PC-9 (cell line): Measurements from ENCODE around the gene SPATA4. TPM values are rescaled to one million over a fixed set of nuclear protein-coding genes. Genes with fewer than 3 reads are reported as not detected.

Experiments used
- BruUV-seq: library from RNA; stranded (reverse); fragments of 400-500 nt; replicated peaks from 2 replicates; lab custom pipeline; 2021; lab: Mats Ljungman, UMichigan
- CTCF ChIA-PET: fragments of 300-600 bp; sonication (Branson Sonifier 250); formaldehyde crosslinking; loops from one replicate; lab custom pipeline; 2022; ENCODE audit warnings: antibody characterized with exemption; lab: Charles Lee
- POLR2A ChIA-PET: fragments of 300-600 bp; sonication (Branson Sonifier 250); formaldehyde crosslinking; loops from one replicate; lab custom pipeline; 2022; ENCODE audit warnings: antibody characterized with exemption; ENCODE audit not compliant: unreplicated experiment; lab: Charles Lee
- DNase-seq, 2 experiments: peaks; one replicate each; pipeline versions ENCODE4 v3.0.0 to v3.0.0-alpha.2; 2015 to 2022; ENCODE audit warnings: mixed read lengths in 1 of 2
- H2AFZ ChIP-seq: fragments of 200-600 bp; sonication (generic); 2 replicates; pipeline ENCODE4 v1.8.1; 2017; ENCODE audit warnings: antibody characterized with exemption
- H3F3A ChIP-seq: fragments of 200-600 bp; sonication (generic); 2 replicates; pipeline ENCODE4 v1.8.1; 2017; ENCODE audit warnings: antibody characterized with exemption, mild to moderate bottlenecking, low read depth; ENCODE audit not compliant: insufficient read depth
- H3K27ac ChIP-seq: fragments of 200-600 bp; sonication (generic); 2 replicates; pipeline ENCODE4 v1.6.1; 2016; ENCODE audit warnings: mixed run types
- H3K27me3 ChIP-seq: fragments of 200-600 bp; sonication (generic); 2 replicates; pipeline ENCODE4 v1.6.1; 2016; ENCODE audit warnings: low read depth, mixed run types; ENCODE audit not compliant: insufficient read depth
- H3K36me3 ChIP-seq: fragments of 200-600 bp; sonication (generic); 2 replicates; pipeline ENCODE4 v1.6.1; 2016; ENCODE audit warnings: low read depth, mixed run types
- H3K4me1 ChIP-seq: fragments of 200-600 bp; sonication (generic); replicated peaks from 2 replicates; pipeline ENCODE4 v1.6.1; 2016; ENCODE audit warnings: mixed run types; ENCODE audit not compliant: insufficient read depth
- H3K4me2 ChIP-seq: fragments of 200-600 bp; sonication (generic); 2 replicates; pipeline ENCODE4 v1.6.1; 2017; ENCODE audit warnings: mixed run types
- H3K4me3 ChIP-seq: fragments of 200-600 bp; sonication (generic); 2 replicates; pipeline ENCODE4 v1.6.1; 2016; ENCODE audit warnings: mixed run types
- H3K79me2 ChIP-seq: fragments of 200-600 bp; sonication (generic); 2 replicates; pipeline ENCODE4 v1.6.1; 2017; ENCODE audit warnings: low read depth, mixed run types
- H3K9me2 ChIP-seq: fragments of 200-600 bp; sonication (generic); 2 replicates; pipeline ENCODE4 v1.8.1; 2017; ENCODE audit warnings: mild to moderate bottlenecking; ENCODE audit not compliant: insufficient read depth
- H3K9me3 ChIP-seq: fragments of 200-600 bp; sonication (generic); 2 replicates; pipeline ENCODE4 v1.8.1; 2016; ENCODE audit warnings: low read depth; ENCODE audit not compliant: insufficient read depth
- H4K20me1 ChIP-seq: fragments of 200-600 bp; sonication (generic); 2 replicates; pipeline ENCODE4 v1.8.1; 2017; ENCODE audit not compliant: insufficient read depth
- EZH2 ChIP-seq: fragments of 200-600 bp; sonication (generic); IDR thresholded peaks from 2 replicates; pipeline ENCODE4 v1.8.0; 2017; ENCODE audit warnings: antibody characterized with exemption, low read depth
- intact Hi-C: fragments of 100-400 bp; cut with micrococcal nuclease; formaldehyde crosslinking; loops from one replicate; pipeline ENCODE4 v1.10.0; 2022; ENCODE audit not compliant: unreplicated experiment
- total RNA-seq: library from RNA; stranded (reverse); gene quantifications from 2 replicates; pipeline ENCODE4 v1.2.3, GENCODE V29; 2021
- TF ChIP-seq, protein P1 (sequence below): fragments of 200-600 bp; sonication (generic); conservative IDR thresholded peaks from 2 replicates; pipeline ENCODE4 v1.6.1; 2017; ENCODE audit warnings: mixed run types, antibody characterized with exemption, mild to moderate bottlenecking, moderate library complexity

SPATA4 gene
- total RNA-seq, 1 experiment from 2014 or later = 1.1 TPM

DNA sequence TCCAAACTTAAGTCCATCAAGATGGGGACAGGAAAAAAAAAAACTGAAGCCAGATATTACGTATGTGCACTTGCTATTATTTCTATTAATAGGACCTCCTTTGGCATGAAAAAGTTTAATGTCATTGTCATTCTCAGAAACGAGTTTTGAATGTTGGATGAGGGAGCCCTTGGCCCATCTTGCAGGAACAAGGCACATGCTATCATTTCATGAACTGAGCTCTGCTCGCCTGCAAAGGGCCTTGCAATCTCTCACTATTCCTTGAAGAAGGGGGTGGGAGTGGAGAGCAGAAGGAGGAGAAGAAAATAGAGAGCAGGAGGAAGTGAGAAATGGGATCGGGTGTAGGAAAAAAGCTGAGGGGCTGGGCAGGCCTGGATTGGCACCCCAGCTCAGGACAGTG lies 34.3 kb upstream of the SPATA4 start:
- TF ChIP-seq, protein P1, sequence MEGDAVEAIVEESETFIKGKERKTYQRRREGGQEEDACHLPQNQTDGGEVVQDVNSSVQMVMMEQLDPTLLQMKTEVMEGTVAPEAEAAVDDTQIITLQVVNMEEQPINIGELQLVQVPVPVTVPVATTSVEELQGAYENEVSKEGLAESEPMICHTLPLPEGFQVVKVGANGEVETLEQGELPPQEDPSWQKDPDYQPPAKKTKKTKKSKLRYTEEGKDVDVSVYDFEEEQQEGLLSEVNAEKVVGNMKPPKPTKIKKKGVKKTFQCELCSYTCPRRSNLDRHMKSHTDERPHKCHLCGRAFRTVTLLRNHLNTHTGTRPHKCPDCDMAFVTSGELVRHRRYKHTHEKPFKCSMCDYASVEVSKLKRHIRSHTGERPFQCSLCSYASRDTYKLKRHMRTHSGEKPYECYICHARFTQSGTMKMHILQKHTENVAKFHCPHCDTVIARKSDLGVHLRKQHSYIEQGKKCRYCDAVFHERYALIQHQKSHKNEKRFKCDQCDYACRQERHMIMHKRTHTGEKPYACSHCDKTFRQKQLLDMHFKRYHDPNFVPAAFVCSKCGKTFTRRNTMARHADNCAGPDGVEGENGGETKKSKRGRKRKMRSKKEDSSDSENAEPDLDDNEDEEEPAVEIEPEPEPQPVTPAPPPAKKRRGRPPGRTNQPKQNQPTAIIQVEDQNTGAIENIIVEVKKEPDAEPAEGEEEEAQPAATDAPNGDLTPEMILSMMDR = no peak
- TF ChIP-seq EZH2 = no peak
- Histone ChIP-seq H2AFZ (no peak overlapping the region), H3K9me3 (no peaks in the 10 kb centered on the region), H3K4me2 (no peak overlapping the region), H3K27me3 (no peaks in the 10 kb centered on the region), H3K36me3 (no peaks in the 10 kb centered on the region), H4K20me1 (no peaks in the 10 kb centered on the region), H3K79me2 (no peaks in the 10 kb centered on the region), H3F3A (no peaks in the 10 kb centered on the region), H3K9me2 (no peaks in the 10 kb centered on the region), H3K4me3 (no peak overlapping the region), H3K4me1 (no peaks in the 10 kb centered on the region), H3K27ac (no peak overlapping the region)
- no peak for DNase-seq
- ChIA-PET POLR2A (no interaction called here), CTCF (no interaction called here)
- intact Hi-C loops = no loop called here
- no TSS peak for BruUV-seq

DNA sequence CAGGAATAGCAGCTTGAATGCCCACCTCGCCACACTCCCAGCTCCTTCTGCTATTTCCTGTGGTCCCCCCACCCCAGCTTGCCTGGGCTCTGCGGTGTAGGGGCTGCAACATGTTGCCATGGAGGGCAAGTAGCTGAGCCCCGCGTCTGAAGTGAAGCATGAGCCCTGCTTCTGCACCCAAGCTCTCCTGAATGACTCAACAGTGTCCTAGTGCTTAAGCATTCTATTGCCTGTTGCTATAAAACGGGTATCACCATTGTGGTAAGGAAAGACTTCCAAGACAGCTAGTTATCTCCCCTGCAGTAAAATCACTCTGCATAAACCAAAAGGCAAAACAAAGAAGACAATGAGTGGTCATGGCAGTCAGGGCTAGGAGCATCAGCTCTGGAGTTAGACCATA lies 31.4 kb upstream of the SPATA4 start:
- no peak overlapping the region for H3K4me2 ChIP-seq
- ChIA-PET POLR2A (no interaction called here), CTCF (no interaction called here)
- H2AFZ ChIP-seq = no peak overlapping the region
- DNase-seq = no peak
- H3F3A ChIP-seq = no peaks in the 10 kb centered on the region
- H3K4me1 ChIP-seq = no peaks in the 10 kb centered on the region
- H3K9me3 ChIP-seq = no peaks in the 10 kb centered on the region
- H3K4me3 ChIP-seq = no peak overlapping the region
- no peaks in the 10 kb centered on the region for H3K27me3 ChIP-seq
- no TSS peak for BruUV-seq
- intact Hi-C loops = no loop called here
- H3K79me2 ChIP-seq = no peaks in the 10 kb centered on the region
- no peak overlapping the region for H3K27ac ChIP-seq
- H3K36me3 ChIP-seq = no peaks in the 10 kb centered on the region
- no peaks in the 10 kb centered on the region for H3K9me2 ChIP-seq
- TF ChIP-seq EZH2 = no peak
- TF ChIP-seq, protein P1 = no peak
- no peaks in the 10 kb centered on the region for H4K20me1 ChIP-seq

- no TSS peak for BruUV-seq
- no peak overlapping the region for H3K27ac ChIP-seq
- no peaks in the 10 kb centered on the region for H3K27me3 ChIP-seq
- no peak overlapping the region for H2AFZ ChIP-seq
- ChIA-PET CTCF (no interaction called here), POLR2A (no interaction called here)
- no peak overlapping the region for H3K4me2 ChIP-seq
- no peak overlapping the region for H3K4me3 ChIP-seq
- H3F3A ChIP-seq = no peaks in the 10 kb centered on the region
- H4K20me1 ChIP-seq = no peaks in the 10 kb centered on the region
- no peaks in the 10 kb centered on the region for H3K79me2 ChIP-seq
- H3K9me3 ChIP-seq = no peaks in the 10 kb centered on the region
- DNase-seq = no peak
- TF ChIP-seq, protein P1 = no peak
- TF ChIP-seq EZH2 = no peak
- no peaks in the 10 kb centered on the region for H3K9me2 ChIP-seq
- H3K4me1 ChIP-seq = no peaks in the 10 kb centered on the region
- no peaks in the 10 kb centered on the region for H3K36me3 ChIP-seq
- intact Hi-C loops = no loop called here
Measured at GRCh38 chr4:176223561-176223960, 28.2 kb upstream of the SPATA4 start.
